GDM1 (cell line): Measurements from ENCODE around the gene EYS.
"Not testable (repeated sequence)": the region's sequence is repeated elsewhere in the genome, so short reads cannot be mapped to it uniquely, and the experiment has no call there.

Experiments
- DNase-seq: peaks from one replicate; lab custom pipeline; 2025; lab: John Stamatoyannopoulos, UW

Gene EYS

GRCh38 chr6:63899550-63899949 lies 1807.5 kb downstream of the EYS start:
- DNase-seq: no peak

- DNase-seq: no peak
These were observed 1809.1 kb downstream of the EYS start for GRCh38 chr6:63897952-63898351.

GRCh38 chr6:63897459-63897858 lies 1809.6 kb downstream of the EYS start:
- DNase-seq: no peak

- no peak for DNase-seq
These were observed 1818.6 kb downstream of the EYS start for GRCh38 chr6:63888416-63888815.

GRCh38 chr6:63887804-63888203 lies 1819.2 kb downstream of the EYS start:
- DNase-seq: not testable (repeated sequence)

- no peak for DNase-seq
These were observed 1819.8 kb downstream of the EYS start for GRCh38 chr6:63887002-63887751.

GRCh38 chr6:63886341-63886740 lies 1820.7 kb downstream of the EYS start:
- no peak for DNase-seq

GRCh38 chr6:63883597-63883996 lies 1823.4 kb downstream of the EYS start:
- no peak for DNase-seq

GRCh38 chr6:63882208-63882607 lies 1824.8 kb downstream of the EYS start:
- DNase-seq: no peak

GRCh38 chr6:63881791-63882190 lies 1825.2 kb downstream of the EYS start:
- no peak for DNase-seq

- DNase-seq: no peak
These were observed 1834.8 kb downstream of the EYS start for GRCh38 chr6:63872233-63872632.

GRCh38 chr6:63868351-63868750 lies 1838.7 kb downstream of the EYS start:
- no peak for DNase-seq

- DNase-seq: no peak
These were observed 1842.2 kb downstream of the EYS start for GRCh38 chr6:63864671-63865318.

GRCh38 chr6:63864061-63864460 lies 1843.0 kb downstream of the EYS start:
- no peak for DNase-seq

- DNase-seq: no peak
These were observed 1844.4 kb downstream of the EYS start for GRCh38 chr6:63862486-63863198.

- DNase-seq: no peak
These were observed 1847.5 kb downstream of the EYS start for GRCh38 chr6:63859528-63859927.

GRCh38 chr6:63858691-63859090 lies 1848.3 kb downstream of the EYS start:
- no peak for DNase-seq

- no peak for DNase-seq
These were observed 1850.8 kb downstream of the EYS start for GRCh38 chr6:63856271-63856670.

- DNase-seq: no peak
These were observed 1862.7 kb downstream of the EYS start for GRCh38 chr6:63844287-63844686.

- no peak for DNase-seq
These were observed 1867.5 kb downstream of the EYS start for GRCh38 chr6:63839485-63839884.

GRCh38 chr6:63828678-63829077 lies 1878.3 kb downstream of the EYS start:
- DNase-seq: not testable (repeated sequence)

- no peak for DNase-seq
These were observed 1882.3 kb downstream of the EYS start for GRCh38 chr6:63824722-63825121.

- no peak for DNase-seq
These were observed 1885.6 kb downstream of the EYS start for GRCh38 chr6:63821442-63821841.
